Measurements from ENCODE around the gene ZEB1.
"Not testable (repeated sequence)": the region's sequence is repeated elsewhere in the genome, so short reads cannot be mapped to it uniquely, and the experiment has no call there.

ZEB1 gene

DNA sequence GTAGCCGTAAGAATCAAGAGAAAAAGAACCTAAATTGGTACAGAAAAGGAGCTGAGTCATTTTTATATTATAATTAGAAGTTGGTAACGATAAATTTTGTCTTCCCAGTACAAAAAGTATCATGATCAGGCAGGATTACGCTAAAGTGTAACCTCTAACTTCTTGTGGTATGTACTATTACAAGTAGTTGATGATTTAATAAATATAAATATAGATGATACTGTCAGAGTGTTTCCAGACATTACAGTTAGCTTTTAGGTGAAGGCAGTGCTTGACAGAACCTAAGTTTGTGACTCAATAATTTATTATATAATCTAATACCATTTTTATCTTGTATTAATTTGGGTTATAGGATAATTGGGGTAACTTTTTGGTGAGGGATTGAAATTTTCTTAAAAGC is 53.4 kb downstream of the ZEB1 start:
- DNase-seq: no peak

DNA sequence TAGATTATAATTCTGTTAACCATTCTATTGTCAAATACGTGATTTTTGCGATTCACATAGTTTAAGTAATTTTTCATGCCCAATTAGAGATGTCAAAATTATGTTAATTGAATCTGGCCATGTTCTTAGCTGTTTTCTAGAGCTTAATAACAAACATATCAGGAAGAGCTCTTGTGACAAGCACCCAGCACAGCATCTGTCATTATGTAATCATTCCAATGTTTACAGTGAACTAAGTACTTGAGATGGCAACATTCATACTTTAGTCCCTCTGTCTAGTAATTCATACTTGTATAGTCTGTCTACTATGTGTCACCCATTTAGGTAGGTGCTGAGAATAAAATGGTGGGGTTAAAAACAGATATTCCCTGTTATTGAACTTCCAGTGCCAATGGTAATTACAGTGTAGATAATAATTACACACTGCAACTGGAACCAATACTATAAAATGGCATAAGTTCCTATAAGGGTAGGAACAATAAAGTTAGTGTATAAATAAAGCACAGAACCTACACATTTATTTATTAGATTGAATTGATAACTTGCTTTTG is 55.2 kb downstream of the ZEB1 start:
- no peak for DNase-seq

DNA sequence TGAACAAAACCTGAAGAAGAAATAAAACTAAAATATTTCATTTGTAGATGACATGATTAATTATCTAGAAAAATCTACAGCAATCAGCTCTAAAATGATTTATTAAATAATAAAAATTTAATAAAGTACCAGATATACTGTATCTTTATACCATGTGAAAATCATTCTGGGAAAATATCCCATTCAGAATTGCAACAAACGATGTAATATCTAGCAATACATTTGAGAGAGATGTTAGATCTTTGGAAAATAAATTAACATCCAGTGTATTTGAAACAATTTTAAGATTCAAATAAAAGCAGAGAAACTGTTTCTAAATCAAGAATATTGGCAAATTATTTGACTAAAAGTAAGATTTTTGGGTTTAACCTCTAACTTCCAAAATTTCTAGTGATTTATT is 62.2 kb downstream of the ZEB1 start:
- no peak for DNase-seq

DNA sequence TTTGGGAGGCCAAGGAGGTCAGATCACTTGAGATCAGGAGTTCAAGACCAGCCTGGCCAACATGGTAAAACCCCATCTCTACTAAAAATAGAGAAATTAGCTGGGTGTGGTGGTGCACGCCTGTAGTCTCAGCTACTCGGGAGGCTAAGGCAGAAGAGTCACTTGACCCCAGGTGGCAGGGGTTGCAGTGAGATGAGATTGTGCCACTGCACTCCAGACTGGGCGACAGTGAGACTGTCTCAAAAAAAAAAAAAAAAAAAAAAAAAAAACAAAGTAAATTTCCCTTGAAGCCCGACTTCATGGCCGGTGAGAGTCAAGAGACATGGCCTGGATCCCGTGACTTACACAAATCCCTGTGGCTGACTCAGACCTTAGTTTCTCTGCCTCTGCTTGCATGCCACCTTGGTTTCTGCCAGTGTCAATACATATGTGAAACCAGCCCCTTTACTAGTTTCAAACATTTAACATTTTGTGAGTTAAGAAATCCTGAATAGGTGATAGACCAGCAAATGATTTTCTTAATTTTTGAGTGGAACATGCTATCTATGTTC is 62.8 kb downstream of the ZEB1 start:
- no peak for DNase-seq

DNA sequence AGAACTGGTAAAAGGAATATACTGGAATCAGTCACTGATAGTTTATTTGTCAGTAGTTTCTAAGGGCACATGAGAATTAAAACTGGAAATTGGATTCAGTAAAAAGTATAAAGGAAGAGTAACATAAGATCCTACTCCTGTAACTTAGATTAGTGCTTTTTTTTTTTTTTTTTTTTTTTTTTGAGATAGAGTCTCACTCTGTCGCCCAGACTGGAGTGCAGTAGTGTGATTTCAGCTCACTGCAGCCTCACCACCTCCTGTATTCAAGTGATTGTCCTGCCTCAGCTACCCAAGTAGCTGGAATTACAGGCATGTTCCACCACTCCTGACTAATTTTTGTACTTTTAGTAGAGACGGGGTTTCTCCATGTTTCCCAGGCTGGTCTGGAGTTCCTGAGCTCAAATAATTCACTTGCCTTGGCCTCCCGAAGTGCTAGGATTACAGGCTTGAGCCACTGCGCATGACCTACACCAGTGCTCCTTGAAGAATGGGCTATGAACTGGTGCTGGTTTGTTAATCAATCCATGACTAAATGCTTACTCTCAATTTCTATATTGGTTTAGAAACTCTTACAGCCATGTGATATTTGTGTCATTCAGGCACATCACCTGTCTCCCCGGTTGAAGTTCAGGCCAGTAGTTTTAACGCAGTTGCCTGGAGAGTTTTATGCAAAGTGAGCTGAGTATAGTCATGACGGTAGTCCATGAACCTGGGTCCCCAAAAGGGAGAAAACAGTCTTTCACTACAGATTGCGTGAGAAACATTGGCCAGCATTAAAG is 65.0 kb downstream of the ZEB1 start:
- DNase-seq: no peak

DNA sequence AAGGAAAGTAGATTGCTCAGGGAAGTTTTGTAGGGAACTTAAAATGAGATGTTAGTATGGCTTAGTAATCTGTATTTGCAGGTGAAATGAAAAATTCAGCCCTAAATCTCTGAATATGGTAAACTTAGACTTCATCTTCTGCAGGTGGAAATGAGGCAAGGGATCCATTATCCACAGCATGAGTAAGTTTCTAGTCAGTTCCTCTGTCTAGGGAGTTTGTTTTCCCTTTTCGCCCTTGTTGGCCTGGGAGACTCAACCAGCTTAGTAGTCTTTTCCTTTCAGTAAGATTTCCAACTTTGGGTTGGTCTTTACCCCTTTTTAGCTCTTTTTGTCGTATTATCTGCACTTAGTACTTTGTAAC is 65.6 kb downstream of the ZEB1 start:
- no peak for DNase-seq

DNA sequence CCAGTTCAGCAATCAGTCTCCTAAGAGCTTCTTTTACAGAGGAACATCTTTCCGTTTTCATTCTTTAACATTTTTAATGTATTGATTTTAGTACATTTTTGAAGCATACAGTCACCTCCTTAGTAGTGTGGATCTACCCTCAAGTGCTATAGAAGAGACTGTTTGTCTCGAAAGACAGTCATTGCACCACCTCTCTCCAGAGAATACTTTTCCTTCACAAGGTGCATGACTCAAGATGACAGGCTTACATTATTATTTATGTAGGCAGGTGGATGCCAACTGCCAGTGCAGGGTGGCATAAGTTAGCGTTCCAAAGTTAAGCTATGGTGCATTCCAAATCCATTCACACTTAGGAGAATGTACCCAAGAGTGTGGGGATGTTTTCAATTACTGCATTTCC is 71.8 kb downstream of the ZEB1 start:
- no peak for DNase-seq

DNA sequence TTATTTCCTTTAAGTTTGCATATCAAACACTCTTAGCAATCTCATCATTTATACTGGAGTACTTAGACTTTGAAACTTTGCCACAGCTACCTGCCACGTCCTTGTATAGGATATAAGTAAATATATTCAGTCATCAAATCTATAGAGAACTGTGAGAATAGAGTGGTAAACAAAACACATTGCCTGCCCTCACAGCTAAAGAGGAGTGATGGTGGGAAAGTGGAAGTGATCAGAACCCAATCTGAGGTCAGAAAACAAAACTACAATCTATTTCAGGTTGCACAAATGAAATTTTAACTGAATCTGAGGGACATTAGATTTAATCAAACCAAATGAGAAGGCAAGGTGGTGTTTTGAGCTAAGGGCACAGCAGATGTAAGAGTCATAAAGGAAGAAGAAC is 74.8 kb downstream of the ZEB1 start:
- DNase-seq: no peak

DNA sequence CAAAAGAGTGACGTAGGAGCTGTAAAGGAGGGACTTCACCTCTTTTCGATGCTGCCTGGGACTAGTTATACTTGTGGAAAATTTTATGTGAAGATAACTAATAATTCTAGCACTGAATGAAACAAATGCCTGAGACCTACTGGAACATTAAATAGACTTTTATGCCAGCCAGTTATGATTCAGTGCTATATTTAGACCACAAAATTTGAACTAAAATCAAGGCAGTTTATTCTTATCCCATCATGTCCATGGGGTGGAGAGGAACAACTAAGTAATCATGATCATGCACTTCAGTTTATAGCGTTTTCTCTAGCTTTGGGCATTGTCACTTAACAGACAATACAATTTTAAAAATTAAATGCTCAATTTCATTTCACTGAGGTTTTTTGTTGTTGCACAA is 76.7 kb downstream of the ZEB1 start:
- DNase-seq: no peak

DNA sequence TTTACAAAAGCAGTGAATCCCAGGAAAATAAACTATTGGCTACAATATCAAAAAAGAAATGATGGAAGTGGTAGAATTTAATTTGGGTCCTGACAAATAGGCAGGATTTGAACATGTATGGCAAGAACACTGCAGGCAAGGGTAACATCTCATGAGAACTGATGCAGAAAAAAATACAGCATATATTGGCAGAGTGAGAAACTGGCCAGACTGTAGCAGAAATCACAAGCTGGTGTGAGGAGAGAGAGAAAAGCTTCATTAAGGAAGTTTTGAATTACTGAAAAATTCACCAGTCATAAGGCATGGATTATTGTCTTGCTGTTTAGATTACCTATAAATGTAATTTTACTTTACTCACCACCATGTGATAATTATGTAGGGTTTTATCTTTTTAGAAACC is 77.4 kb downstream of the ZEB1 start:
- DNase-seq: no peak

DNA sequence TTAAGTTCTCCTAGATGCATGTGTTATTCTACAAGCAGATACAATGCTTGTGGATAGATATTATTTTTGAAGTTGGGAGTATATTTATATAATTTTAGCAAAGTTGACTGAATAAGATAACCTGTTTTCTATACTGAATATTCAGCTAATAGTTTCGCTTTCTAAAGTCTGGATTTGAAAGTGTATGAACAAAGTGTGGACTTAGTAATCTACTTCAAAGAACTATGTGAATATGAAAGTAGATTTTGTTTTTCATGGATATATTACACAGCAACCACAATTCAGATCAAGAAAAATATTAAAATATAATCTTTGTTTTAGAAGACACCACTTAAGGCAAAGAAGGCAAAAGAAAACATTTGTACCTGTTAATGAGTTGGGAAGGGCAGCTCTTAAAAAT is 78.8 kb downstream of the ZEB1 start:
- no peak for DNase-seq

DNA sequence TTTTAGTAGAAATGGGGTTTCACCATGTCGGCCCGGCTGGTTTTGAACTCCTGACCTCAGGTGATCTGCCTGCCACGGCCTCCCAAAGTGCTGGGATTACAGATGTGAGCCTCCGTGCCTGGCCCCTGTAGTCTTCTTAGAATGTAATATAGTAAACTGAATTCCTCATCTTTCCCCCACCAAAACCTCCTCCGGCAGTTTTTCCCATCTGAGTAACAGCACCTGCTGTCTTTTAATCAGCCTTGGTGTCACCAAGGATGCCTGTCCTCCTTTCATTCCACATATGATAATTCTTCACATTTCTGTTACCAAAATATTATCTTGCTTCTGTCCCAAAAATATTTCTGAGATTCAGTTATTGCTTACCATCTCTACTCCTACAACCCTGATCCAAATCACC is 80.2 kb downstream of the ZEB1 start:
- DNase-seq: no peak

DNA sequence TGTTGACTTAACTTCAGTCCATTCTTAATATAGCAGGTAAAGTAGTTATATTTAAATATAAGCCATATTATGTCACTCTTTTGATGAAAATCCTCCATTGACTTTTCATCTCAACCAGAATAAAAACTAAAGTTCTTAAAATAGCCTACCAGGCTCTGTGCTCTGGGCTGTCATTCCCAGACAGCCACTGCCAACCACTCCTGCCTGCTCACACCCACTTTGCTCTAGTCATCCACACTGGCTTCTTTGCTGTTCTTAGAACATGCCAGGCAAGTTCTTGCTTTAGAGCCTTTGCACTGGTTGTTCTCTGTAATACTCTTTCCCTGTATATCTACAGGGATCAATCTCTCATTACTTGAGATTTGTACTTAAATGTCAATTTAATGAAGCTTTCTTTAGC is 80.6 kb downstream of the ZEB1 start:
- no peak for DNase-seq

DNA sequence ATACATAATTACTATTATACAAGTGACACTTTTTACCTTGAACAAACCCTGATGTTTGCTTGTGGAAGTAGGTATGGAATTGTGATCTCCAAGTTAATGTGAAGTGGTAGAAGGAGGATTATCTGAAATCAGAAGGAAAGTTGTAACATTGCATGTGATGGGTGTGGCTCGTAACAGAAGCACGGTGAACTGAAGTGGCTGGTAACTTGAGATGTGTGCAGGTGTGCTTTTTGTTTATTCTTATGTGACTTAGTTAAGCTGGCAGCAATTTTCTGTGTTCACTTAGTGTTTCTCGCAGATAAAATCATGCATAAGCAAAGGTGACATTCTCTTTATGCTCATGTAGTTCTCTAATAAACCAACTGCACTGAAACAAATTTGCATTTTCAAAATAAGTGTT is 82.3 kb downstream of the ZEB1 start:
- no peak for DNase-seq

DNA sequence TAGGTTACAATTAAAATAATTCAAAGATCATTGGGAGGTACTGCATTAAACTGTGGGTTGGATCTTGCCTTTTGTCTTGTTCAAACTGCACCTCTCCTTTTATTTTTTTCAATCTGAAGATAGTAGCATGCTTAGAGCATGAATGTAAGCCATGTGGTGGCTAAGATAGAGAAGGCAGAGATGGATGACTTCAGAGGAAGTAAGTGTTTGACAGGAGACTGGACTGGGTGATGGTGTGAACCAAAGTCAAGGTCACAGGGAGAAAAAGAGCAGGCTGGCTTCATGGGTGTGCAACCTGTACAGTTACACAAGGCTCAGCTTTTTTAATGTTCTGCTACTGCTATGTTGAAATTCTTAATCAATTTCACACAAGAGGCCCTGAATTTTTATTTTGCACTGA is 85.6 kb downstream of the ZEB1 start:
- no peak for DNase-seq

DNA sequence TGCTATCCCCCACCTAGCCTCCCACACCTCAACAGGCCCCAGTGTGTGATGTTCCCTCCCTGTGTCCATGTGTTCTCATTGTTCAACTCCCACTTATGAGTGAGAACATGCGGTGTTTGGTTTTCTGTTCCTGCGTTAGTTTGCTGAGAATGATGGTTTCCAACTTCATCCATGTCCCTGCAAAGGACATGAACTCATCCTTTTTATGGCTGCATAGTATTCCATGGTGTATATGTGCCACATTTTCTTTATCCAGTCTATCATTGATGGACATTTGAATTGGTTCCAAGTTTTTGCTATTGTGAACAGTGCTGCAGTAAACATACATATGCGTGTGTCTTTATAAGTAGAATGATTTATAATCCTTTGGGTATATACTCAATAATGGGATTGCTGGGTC is 86.8 kb downstream of the ZEB1 start:
- not testable (repeated sequence) for DNase-seq

DNA sequence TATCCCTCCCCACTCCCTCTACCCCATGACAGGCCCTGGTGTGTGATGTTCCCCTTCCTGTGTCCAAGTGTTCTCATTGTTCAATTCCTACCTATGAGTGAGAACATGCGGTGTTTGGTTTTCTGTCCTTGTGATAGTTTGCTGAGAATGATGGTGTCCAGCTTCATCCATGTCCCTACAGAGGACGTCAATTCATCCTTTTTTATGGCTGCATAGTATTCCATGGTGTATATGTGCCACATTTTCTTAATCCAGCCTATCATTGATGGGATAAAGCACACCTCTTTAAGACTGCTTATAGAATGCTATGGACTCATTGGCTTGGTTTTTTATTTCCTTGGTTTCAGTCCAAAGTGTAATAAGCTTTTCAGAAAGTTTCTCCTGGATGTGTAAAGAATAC is 93.4 kb downstream of the ZEB1 start:
- not testable (repeated sequence) for DNase-seq

DNA sequence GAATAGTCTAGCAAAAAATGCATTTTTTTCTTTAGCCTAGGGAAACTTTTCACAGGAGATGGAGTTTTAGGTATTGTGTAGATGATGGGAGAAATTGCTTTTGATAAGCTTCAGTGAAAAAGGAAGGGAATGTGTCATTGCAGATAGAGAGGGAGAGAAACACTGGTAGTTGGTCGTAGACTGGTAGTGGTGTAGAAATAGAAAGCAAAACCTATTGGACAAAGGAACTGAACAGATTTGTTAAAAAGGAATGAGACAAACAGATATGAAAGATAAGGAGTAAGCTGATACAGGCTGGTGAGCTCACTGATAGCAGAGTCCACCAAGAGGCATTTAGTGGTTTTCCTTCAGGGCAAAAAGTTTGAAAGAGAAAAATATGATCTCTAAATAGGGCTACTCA is 94.3 kb downstream of the ZEB1 start:
- DNase-seq: no peak

DNA sequence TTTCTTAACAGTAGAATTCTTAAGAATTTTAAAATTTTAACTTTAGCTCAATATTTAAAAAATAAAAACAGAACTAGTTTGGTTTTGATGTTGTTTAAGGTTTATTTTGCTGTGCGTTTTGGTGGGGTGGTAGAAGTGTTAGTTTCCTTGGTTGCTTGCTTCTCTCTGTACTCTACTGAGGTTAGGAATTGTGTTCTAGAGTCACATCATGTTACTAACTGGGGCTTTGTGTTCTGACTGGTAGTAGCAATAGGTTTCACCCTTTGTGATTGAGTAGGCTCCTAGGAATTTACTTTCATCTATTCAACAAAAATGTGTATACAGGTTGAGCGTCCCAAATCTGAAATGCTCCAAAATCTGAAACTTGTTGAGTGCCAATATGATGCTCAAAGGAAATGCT is 99.5 kb downstream of the ZEB1 start:
- no peak for DNase-seq

DNA sequence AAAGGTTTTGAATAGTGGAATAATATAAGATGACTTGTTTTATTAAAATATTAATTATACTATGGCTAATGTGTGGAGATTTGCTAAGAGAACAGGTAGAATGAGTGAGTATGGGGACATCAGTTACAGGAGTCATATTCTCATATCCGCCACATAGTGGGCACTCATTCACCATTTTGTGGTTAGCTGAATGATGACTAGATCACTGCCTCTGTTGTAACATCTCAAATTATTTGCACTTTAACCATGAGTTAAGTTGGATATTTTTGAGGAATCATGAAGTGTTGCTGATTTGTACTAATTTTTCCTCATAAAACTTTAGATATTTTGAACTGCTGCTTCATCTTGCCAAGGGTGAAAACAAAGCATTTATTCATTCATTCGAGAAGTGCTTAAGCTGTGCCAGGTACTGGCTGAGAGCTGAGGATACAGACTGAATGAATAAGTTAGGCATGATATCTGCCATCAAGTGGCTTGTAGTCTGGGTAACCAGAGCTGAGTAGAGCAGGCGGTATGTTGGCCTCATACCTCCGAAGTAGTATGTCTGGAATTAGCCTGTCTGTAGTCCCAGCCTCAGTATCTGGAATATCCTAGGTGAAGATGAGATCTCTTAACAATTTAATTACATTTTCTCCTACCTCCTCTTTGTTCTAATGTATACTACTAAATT is 100.5 kb downstream of the ZEB1 start:
- no peak for DNase-seq

DNA sequence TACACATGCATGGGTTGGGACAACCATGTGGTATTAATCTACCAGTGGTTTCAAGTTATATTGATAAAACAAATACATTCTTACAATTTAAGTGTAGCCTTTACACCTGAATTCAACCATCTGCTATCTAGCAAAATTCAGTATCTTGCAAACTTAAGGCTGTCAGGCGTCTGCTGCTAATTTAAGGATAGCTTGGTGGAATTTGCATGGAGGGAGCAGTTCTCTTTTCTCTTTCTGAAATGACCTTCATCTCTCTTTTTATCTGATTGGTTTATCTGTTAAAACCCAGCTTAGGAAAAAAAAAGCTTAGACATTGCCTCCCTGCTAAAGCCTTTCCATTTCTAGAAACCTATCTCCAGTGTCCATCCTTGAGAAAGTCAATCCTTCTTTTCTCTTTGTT is 102.3 kb downstream of the ZEB1 start:
- DNase-seq: no peak

DNA sequence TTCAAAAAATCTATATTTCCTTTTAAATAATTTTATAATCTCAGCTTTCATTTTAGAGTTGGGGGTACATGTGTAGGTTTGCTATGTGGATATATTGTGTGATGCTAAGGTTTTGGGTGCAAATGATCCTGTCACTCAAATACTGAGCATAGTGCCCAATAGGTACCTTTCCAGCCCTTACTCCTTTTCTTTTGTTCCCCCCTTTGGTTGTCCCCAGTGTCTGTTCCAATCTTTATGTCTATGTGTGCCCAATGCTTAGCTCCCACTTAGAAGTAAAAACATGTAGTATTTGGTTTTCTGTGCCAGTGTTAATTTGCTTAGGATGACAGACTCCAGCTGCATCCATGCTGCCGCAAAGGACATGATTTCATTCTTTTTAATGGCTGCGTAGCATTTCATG is 103.6 kb downstream of the ZEB1 start:
- DNase-seq: no peak

DNA sequence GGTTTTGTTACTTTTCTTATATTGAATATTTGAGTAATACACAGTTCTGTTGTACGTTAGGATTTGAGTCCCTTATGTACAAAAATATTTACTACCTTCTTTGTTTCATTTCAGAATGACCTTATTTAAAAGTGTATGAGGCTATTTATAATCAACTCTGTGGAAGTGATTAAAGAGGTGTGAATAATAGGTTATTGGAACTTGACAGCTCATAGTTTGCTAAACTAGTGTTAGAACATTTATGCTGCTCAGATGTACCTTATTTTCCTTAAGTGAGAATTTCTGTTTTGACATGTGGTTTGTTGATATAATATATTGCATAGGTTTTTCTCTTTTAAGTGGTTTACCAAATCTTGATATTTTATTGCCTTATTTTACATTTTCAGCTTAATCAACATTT is 105.5 kb downstream of the ZEB1 start:
- no peak for DNase-seq

DNA sequence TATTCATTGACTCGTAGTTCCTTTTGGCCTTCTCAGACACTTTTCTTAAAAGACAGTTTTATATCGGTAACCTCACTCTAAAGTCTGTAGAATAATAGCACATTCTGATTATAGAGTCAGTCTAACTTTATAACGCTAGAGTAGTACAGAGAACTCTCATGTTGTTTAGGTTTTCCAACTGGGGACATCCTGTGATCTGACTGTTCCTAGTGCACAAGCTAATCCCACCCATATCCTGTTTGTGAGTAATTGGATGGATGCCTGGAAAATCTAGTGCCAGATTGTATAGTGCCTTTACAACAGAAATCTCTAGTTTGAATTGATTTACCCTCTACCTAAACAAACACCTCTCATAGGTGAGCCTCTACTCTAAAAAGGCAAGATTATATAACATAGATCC is 107.4 kb downstream of the ZEB1 start:
- no peak for DNase-seq
